Stimulated activated CD4-positive, alpha-beta T cell treated with anti-CD3 and anti-CD28 coated beads, Interleukin-15, amount 100 ng/mL, for 24 hours (primary cell): ENCODE results near the gene EPS8L3.

Experiments used
- DNase-seq: peaks from one replicate; pipeline ENCODE4 v3.0.0-alpha.2; 2020

Gene EPS8L3

GRCh38 chr1:109792056-109792831 lies 28.5 kb upstream of the EPS8L3 start:
- no peak for DNase-seq

DNA sequence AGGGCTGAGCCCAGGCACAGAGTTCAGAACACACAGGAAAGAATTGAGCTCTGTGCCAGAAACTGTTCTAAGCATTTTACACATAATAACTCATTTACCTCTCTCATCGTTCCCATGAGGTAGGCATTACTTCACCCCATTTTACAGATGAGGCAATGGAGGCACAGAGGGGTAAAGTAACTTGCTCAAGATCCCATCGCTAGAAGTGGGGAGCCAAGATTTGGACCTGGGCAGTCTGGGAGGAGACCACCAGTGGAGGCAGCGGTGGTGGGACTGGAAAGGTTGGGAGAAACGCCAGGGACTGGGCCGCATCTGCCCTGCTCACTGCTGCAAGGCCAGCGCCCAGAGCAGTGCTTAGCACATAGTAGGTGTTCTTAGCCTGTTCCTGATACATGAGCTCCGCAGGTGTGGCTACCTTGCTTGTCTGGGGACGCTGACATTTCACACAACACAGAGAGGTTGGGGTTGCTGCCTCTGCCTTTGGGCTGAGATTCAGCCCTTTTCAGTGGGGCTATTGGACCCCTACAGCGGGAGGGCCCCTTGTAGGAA lies 27.8 kb upstream of the EPS8L3 start:
- DNase-seq, result no peak

DNA sequence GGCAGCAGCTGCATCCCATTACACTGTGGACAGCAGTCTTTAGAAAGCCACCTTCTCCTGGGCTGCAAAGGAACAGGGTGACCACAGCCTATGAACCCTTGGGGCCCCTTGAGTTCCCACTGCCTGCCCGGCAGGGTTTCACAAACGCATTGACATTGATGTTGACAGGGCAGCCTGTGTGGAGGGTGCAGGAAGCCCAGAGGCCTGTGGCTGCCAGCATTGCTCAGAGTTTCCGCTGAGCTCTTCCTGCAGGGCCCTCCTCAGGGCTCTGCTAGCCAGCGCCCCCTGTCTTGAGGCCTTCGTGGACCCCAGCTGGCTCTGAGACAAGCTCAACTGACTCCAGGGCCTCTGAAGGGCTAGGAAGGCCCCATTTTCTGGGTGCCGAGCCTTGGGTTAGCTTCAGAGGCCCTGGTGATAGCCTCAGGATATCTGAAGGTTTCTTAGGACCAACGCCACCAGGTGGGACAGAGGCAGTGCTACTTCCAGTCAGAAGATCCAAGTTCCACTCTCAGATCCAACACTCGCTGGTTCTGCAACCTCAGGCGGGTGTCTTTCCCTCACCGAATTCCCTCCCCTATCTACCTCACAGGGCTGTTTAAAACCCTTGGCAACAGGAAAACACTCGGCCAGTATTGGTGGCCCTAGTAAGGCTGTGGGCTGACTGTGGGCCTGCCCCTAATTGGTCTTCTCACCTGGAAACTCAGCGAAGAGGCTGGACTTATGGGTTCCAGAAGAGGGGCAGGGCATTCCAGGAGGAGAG lies 27.2 kb upstream of the EPS8L3 start:
- DNase-seq, result peak; percentile 88

DNA sequence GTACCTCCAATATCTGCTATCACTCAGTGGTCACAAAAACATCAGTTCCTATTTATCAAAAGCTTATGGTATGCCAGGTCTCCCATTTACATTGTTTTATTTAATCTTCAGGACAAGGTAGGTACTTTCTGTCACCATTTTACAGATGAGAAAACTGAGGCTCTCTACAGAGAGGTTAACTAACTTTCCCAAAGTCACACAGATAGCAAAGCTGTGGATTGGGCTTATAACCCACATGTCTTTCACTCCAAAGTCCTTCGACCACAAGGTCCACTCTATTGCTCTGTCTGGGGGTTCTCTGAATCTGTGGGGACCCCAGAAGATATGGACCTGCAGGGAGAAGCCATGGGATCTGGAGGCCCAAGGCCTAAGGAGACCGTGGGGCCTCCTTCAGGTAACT lies 26.6 kb upstream of the EPS8L3 start:
- DNase-seq, result no peak

DNA sequence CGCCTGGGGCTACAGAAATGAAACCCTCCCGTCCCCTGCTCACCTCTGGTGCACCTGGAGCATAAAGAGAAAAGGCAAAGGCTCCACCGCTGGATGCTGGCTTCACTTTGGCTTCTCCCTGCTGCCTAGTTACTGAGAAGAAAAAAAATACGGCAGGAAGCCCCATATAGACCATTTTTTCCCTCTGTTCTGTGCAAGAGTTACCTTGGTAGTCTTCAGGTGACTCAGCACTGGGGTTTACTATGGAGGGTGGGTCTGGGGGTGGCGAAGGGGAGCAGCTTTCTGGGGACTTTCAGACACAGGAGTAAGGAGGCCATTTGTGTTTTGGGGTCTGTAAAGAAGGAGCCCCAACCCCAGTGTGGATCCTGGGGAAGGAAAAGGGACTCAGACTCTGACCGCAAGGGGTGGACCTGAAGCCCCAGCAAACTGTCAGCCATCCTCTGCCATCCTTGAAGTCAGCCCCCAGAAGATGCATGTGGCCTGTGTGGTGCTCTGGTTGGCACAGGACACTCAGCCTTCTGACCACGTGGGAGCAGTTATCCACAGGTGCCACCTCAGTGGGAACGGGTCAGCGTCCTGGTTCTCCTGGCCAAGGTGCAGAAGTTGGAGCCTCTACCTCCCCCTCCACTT lies 25.9 kb upstream of the EPS8L3 start:
- no peak for DNase-seq

DNA sequence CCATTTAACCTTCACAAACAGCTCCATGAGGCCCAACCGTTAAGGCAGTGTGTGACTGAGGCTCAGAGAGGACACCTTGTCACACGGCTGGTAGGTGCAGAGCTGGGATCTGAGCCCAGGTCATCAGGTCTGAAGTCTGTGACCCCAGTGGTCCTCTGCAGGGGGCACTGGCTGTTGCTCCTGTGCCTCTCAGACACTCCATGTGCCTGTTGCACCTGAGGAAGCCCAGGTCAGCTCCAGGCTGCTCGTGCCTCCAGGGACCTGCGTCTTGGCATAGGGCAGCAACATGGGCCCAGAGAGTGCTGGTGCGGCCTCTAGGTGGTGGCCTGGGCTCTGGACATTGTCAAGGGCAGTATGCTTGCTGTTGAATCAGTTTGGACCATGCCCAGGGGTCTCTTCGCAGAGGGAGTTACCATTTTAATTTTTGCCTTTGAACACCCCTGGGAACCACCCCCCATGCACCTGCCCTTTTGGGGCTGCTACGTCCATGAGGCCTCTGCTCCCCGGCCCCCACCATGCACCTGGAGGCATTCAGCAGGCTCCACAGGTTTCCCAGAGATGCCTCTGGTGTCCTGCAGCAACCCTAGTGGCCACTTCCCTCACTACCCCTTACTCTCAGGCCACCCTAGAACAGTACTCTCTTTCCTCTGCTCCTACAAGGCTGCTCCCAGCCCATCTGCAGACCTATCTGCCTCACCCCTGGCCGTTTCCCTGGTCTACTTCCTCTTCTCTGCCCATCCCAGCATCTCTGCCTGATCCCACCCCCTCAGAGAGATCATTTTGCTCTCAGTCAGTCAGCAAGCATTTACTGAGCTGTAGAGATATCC lies 25.2 kb upstream of the EPS8L3 start:
- DNase-seq, result no peak

GRCh38 chr1:109787845-109788601 lies 24.3 kb upstream of the EPS8L3 start:
- no peak for DNase-seq

- no peak for DNase-seq
Measured at GRCh38 chr1:109787211-109787844, 23.6 kb upstream of the EPS8L3 start.

DNA sequence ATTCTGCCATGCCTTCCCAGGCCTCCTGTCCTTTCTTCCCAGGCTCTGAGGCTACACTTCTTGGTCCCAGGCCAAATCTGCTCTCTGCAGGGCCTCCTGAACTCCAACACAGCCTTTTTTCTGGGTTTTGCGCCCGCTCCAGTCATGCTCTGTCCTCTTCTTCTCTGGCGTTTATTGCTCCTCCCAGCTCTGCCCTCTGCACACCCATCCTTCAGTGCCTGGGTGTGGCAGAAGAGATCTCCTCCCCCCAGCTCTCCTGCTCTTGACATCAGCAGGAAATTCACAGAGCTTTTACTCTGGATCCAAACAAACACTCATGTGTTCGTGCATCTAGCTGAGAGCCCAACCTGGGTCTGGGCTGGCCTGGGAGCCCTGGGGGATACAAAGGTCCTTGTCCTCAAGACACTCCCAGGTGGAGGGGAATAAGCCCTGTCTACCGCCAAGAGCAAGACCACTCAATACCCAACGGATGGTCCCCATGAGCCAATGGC lies 22.9 kb upstream of the EPS8L3 start:
- DNase-seq, result no peak

GRCh38 chr1:109786112-109786480 lies 22.4 kb upstream of the EPS8L3 start:
- no peak for DNase-seq

DNA sequence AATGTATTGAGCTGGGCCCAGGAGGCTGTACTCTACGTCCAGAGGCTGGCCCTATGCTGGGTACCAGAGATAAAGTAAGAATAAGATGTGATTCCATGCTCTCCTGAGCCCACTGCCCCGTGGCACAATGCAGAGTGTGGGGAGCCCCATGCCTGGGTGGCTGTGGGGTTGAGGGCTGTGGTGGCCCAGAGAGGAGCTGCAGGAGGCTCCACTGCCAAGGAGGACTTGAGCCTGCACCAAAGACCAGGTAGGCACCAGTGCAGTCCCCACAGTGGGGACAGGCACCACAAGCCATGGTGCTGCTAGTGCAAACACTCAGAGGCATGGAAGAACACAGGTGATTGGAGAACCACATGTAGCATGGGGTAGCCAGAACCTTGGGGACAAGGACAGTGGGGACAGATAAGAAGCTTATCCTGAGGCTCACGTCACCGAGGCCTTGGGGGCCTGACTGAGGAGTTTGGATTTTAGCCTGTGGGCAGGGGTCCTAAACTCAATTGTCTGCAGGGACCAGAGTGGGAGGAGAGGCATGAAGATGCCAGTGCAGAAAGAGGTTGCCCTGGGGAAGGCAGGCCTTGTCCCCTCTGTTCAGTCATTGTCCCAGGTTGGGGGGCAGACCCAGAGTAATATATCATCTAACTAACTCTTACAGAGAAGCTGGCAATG lies 21.9 kb upstream of the EPS8L3 start:
- DNase-seq, result no peak

- DNase-seq, result no peak
Measured at GRCh38 chr1:109784551-109785252, 21.0 kb upstream of the EPS8L3 start.

GRCh38 chr1:109783436-109783835 lies 19.7 kb upstream of the EPS8L3 start:
- DNase-seq, result no peak

GRCh38 chr1:109782927-109783326 lies 19.2 kb upstream of the EPS8L3 start:
- DNase-seq, result no peak

DNA sequence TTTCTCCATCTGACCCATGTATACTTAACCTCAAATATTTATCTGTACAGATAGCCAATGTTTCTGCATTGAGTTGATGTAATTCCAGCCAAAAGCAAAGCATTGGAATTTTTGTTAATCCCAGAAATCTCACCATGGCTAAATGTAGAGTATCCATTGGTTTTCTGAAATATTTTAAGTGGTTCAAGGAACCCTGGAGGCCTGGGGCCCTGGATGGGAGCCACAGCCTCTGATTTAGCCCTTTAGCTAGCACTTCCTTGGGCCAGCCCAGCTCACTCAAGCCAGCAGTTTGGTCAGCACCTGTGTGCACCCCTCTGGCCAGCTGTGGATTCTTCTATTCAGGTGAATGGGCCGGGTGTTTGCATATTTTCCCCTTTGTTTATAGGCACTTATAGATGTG lies 18.8 kb upstream of the EPS8L3 start:
- no peak for DNase-seq

GRCh38 chr1:109781806-109782205 lies 18.1 kb upstream of the EPS8L3 start:
- no peak for DNase-seq

- DNase-seq, result no peak
Measured at GRCh38 chr1:109780982-109781381, 17.3 kb upstream of the EPS8L3 start.

- DNase-seq, result no peak
Measured at GRCh38 chr1:109777980-109778625, 14.4 kb upstream of the EPS8L3 start.

DNA sequence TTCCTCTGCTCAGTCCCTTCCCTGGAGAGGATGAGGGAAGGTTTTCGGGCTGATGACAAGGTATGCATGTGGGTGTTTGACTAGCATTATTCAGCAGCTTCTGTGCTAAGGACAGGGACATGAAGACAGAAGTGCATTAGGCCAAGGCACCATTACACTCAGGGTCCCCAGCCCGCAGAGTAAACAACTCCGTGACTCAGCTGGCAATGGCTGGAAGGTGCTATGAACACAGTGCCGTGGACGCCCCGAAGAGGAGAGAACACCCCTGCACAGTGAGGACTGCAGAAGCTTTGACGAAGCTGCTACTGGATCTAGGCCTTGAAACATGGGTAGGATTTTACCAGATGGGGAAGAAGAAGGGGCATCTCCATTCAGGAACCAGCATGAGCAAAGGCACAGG lies 13.7 kb upstream of the EPS8L3 start:
- DNase-seq, result no peak

DNA sequence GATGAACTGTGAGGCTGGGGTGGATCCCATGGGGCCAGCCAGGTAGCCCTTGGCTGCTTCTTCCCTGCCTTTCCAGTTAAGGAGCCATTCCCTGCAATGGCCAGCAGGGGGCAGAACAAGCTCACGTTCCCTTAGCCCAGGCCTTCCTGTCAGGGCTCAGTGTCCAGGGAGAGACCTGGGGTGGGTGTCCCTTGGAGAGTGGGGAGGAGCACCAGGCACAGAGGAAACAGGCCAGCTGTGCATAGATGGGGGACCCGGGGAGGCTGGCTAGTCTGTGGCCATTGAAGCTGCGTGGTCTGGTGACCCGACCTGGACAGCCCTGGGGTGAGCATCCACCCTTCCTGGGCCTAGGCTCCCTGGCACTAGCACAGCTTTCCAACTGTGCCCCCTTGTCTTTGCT lies 13.2 kb upstream of the EPS8L3 start:
- DNase-seq, result peak; percentile 81
